Activated CD4-positive, alpha-beta T cell treated with anti-CD3 and anti-CD28 coated beads, Interleukin-2, amount 50 U/mL, for 48 hours (primary cell): Measurements from ENCODE around the gene IL36A.

Experiments
- DNase-seq, 2 experiments: peaks; one replicate each; pipeline ENCODE4 v3.0.0-alpha.2; 2020

IL36A gene

GRCh38 chr2:113053666-113054065, 48.4 kb downstream of the IL36A start:
- DNase-seq = no peak

DNA sequence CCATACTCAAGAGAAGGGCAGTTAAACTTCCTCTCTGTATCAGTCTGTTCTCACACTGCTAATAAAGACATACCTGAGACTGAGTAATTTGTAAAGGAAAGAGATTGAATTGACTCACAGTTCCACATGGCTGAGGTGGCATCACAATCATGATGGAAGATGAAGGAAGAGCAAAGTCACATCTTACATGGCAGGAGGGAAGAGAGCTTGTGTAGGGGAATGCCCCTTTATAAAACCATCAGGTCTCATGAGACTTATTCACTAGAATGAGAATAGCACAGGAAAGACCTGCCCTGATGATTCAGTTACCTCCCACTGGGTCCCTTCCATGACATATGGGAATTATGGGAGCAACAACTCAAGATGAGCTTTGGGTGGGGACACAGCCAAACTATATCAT, 48.8 kb downstream of the IL36A start:
- DNase-seq = no peak

- no peak for DNase-seq
These were observed 51.3 kb downstream of the IL36A start for GRCh38 chr2:113056521-113056920.

DNA sequence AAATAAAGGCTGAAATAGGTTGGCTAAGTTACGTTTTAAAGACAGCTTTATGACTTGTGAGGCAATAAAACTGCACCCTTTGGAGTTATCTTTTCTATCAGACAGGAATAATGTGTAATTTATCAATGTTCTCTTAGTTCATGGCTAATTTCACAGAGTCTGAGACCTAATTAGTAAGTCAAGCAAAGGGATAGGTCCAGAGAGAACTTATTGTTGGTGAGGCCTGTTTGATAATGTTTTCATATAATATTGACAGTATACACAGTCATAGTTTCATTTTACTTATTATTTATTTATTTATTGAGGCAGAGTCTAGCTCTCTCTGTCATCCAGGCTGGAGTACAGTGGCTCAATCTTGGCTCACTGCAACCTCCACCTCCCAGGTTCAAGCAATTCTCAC, 51.9 kb downstream of the IL36A start:
- DNase-seq = no peak
